GM20000 (cell line): ENCODE data around the gene POLE.

ENCODE experiments used
- DNase-seq: peaks from one replicate; pipeline ENCODE4 v3.0.0; 2012; ENCODE audit warnings: low spot score
- CTCF ChIP-seq: IDR thresholded peaks from 2 replicates; pipeline ENCODE4 v1.5.1; 2012; ENCODE audit warnings: mild to moderate bottlenecking, control low read depth; ENCODE audit errors: extremely low read depth, missing control alignments

POLE gene

DNA sequence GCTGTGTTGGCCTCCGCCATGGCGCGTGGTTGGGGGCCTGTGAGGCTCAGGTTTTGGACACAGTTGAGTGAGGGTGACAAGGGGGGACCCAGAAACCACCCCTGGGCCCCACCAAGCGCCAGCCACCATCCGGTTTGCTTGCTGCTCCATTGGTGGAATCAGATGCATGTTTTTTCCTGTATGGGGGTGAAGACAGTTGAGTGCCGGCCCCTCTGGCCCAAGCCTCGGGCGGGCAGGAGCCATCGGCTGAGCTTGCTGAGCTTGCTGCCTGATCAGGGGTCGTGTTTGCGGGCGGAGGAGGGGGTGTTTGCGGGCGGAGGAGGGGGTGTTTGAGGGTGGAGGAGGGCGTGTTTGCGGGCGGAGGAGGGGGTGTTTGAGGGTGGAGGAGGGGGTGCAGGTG, 29.9 kb upstream of the POLE start:
- TF ChIP-seq CTCF: no peak
- no peak for DNase-seq

GRCh38 chr12:132716356-132716755, 29.2 kb upstream of the POLE start:
- no peak for DNase-seq
- no peak for TF ChIP-seq CTCF

DNA sequence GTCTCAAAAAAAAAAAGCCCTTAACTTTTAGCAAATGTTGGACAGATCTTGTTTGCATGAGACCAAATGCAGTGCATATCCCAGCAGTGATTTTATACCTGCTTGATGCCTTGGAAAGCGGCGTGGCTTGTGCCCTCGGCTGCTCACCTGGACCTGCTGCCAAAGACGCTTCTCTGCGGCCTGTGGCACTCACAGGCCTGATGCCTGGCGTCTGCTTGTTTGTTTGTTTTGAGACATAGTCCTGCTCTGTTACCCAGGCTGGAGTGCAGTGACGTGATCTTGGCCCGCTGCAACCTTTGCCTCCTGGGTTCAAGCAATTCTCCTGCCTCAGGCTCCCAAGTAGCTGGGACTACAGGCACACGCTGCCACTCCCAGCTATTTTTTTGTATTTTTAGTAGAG, 28.7 kb upstream of the POLE start:
- no peak for TF ChIP-seq CTCF
- no peak for DNase-seq

DNA sequence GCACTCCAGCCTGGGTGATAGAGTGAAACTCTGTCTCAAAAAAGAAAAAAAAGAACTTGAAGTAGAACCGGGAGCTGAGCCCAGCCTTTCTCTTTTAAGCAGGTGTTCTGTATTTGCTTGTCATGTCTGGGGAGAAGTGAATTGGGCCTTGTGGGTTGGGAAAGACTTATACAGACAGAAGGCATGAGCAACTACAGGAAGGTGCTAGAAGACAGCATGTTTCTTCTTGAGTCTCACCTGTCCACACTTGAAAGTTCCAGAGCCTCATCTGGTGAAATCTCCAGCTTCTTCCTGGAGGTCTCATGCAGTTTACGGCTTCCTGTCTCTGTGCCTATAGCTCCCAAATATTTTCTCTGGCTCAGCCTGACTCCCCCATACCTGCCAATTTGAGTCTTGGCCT, 26.0 kb upstream of the POLE start:
- no peak for TF ChIP-seq CTCF

DNA sequence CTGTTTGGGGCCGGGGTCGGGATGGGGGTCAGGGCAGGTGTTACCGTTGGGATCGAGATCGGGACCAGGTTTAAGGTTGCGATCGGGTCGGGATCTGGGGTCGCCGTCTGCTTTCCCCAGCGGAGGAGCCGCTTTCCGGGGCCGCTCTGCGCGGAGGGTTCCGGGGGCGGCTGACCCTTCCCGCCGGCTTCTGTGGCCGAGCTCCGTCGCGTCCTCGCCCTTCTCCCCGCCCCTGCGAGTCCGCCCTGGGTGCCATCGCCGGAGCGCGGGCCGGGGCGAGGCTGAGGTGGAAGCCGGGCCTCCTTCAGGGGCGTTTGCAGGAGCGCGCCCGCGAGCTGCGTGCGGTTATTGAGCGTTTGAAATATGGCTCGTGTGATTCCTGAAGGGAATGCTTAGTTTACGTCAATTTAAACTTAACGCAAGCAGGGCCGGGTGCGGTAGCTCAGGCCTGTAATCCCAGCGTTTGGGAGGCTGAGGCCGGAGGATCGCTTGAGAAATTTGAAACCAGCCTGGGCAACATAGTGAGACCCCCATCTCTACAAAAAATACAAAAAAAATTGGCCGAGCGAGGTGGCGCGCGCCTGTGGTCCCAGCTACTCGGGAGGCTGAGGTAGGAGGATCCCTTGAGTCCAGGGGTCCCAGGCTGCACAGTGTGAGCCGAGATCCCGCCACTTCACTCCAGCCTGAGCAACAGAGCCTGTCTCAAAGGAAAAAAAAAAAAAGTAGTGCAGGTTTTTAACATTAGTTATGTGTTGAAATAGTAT, 24.1 kb upstream of the POLE start:
- TF ChIP-seq CTCF: no peak

More for the DNA sequence above, 26.0 kb upstream of the POLE start:
- DNase-seq: no peak

GRCh38 chr12:132710405-132711079, 23.4 kb upstream of the POLE start, which contains the start of gene PGAM5:
Gene PGAM5, plus strand, starts transcription at chr12:132710842. Its CDS starts 35 bp downstream, at chr12:132710877.
- no peak for TF ChIP-seq CTCF
- DNase-seq: peak; percentile 98

More for the DNA sequence above, 24.1 kb upstream of the POLE start:
- peak; percentile 65 for DNase-seq

DNA sequence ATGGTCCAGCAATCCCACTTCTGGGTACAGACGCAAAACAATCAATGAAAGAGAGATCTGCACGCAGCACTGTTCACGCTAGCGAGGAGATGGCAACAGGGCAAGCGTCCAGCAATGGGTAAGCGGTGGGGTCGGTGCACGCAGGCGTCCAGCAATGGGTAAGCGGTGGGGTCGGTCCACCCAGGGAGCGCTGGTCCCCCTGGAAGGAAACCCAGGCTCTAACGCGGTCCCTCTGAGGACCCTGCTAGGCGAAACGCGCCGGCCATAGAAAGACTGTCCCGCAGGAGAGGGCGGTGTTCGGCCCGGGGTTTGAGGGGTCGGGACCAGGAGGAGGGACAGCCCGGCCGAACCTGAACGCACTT, 22.9 kb upstream of the POLE start:
- TF ChIP-seq CTCF: no peak
- no peak for DNase-seq
